OCI-LY3 (cell line): Measurements from ENCODE around the gene DLG4.

Source experiments
- H2AFZ ChIP-seq: fragments of 200-600, 300-600 bp; shearing (Covaris generic); 2 replicates; pipeline ENCODE4 v1.6.0; 2014; ENCODE audit warnings: antibody characterized with exemption, low read depth, low read length
- H3K27ac ChIP-seq: fragments of 200-600, 300-600 bp; sonication (generic); 2 replicates; pipeline ENCODE4 v1.5.1; 2014; ENCODE audit warnings: mild to moderate bottlenecking, low read length, moderate library complexity, mixed read lengths
- H3K27me3 ChIP-seq: fragments of 200-600, 300-600 bp; sonication (generic); 2 replicates; pipeline ENCODE4 v1.6.1; 2014; ENCODE audit warnings: low read depth, low read length, mixed read lengths
- H3K36me3 ChIP-seq: fragments of 200-600, 300-600 bp; sonication (generic); replicated peaks from 2 replicates; pipeline ENCODE3; 2014; ENCODE audit warnings: low read depth, low read length, mixed read lengths
- H3K4me1 ChIP-seq: fragments of 300-600, 200-600 bp; sonication (generic); 2 replicates; pipeline ENCODE4 v1.6.1; 2014; ENCODE audit warnings: low read length, mixed read lengths
- H3K4me2 ChIP-seq: fragments of 200-600, 300-600 bp; sonication (generic); 2 replicates; pipeline ENCODE4 v1.6.1; 2014; ENCODE audit warnings: low read length, mixed read lengths
- H3K4me3 ChIP-seq: fragments of 300-600, 200-600 bp; sonication (generic); 2 replicates; pipeline ENCODE4 v1.5.1; 2014; ENCODE audit warnings: antibody characterized with exemption, mild to moderate bottlenecking, low read length, moderate library complexity
- H3K79me2 ChIP-seq: fragments of 300-600, 200-600 bp; shearing (Covaris generic); 2 replicates; pipeline ENCODE4 v1.6.1; 2014; ENCODE audit warnings: mild to moderate bottlenecking, low read length, mixed read lengths
- H3K9ac ChIP-seq: fragments of 300-600, 200-600 bp; shearing (Covaris generic); 2 replicates; pipeline ENCODE4 v1.6.0; 2014; ENCODE audit warnings: mild to moderate bottlenecking, low read length, moderate library complexity
- H3K9me3 ChIP-seq: fragments of 200-600, 300-600 bp; shearing (Covaris generic); 2 replicates; pipeline ENCODE4 v1.6.1; 2014; ENCODE audit warnings: low read length, mixed read lengths; ENCODE audit not compliant: insufficient read depth
- H4K20me1 ChIP-seq: fragments of 200-600, 300-600 bp; sonication (generic); 2 replicates; pipeline ENCODE4 v1.6.1; 2016; ENCODE audit warnings: low read length, mixed read lengths; ENCODE audit not compliant: insufficient read depth
- CTCF ChIP-seq: fragments of 200-600, 300-600 bp; sonication (generic); IDR thresholded peaks from 2 replicates; pipeline ENCODE4 v1.5.1; 2014; ENCODE audit warnings: antibody characterized with exemption, low read length, low read depth
- EZH2phosphoT487 ChIP-seq: fragments of 200-600 bp; shearing (Covaris generic); IDR thresholded peaks from 2 replicates; pipeline ENCODE4 v1.6.1; 2018; ENCODE audit warnings: antibody characterized with exemption, mixed run types, low read depth

DLG4 gene

GRCh38 chr17:7253082-7253481, 33.4 kb upstream of the DLG4 start:
- Histone ChIP-seq H3K4me2 (peak overlapping the region; percentile 98), H3K27ac (peak overlapping the region; percentile 94), H2AFZ (no peak overlapping the region), H4K20me1 (peaks cover 8% of the 10 kb centered on the region), H3K4me3 (peak overlapping the region; percentile 98), H3K79me2 (peaks cover 46% of the 10 kb centered on the region), H3K27me3 (no peaks in the 10 kb centered on the region), H3K36me3 (peaks cover 16% of the 10 kb centered on the region), H3K9me3 (no peaks in the 10 kb centered on the region), H3K9ac (peak overlapping the region; percentile 97), H3K4me1 (peaks cover 16% of the 10 kb centered on the region)
- no peak for TF ChIP-seq EZH2phosphoT487
- no peak for TF ChIP-seq CTCF

- no peaks in the 10 kb centered on the region for H3K9me3 ChIP-seq
- peaks cover 53% of the 10 kb centered on the region for H3K79me2 ChIP-seq
- TF ChIP-seq CTCF (peak; percentile 38), EZH2phosphoT487 (no peak)
- no peaks in the 10 kb centered on the region for H3K27me3 ChIP-seq
- peak within 1 kb of the TSS; percentile 75 for H2AFZ ChIP-seq
- peaks cover 8% of the 10 kb centered on the region for H4K20me1 ChIP-seq
- H3K4me1 ChIP-seq, result peaks cover 16% of the 10 kb centered on the region
- peak within 1 kb of the TSS; percentile 98 for H3K4me3 ChIP-seq
- H3K4me2 ChIP-seq, result peak within 1 kb of the TSS; percentile 98
- H3K9ac ChIP-seq, result peak within 1 kb of the TSS; percentile 98
- peak within 1 kb of the TSS; percentile 94 for H3K27ac ChIP-seq
- H3K36me3 ChIP-seq, result peaks cover 16% of the 10 kb centered on the region
Observed at GRCh38 chr17:7252176-7253043, 32.8 kb upstream of the DLG4 start, which contains the start of gene ELP5. ELP5 (plus strand) TSS chr17:7252215; CDS start chr17:7252551, 336 bp downstream.

GRCh38 chr17:7251661-7252175, 32.1 kb upstream of the DLG4 start, which contains the start of gene CTDNEP1:
CTDNEP1 (minus strand) TSS chr17:7251734; CDS start chr17:7251296, 438 bp downstream.
- Histone ChIP-seq H2AFZ (peak within 1 kb of the TSS; percentile 75), H3K9me3 (no peaks in the 10 kb centered on the region), H3K79me2 (peaks cover 59% of the 10 kb centered on the region), H3K4me1 (peaks cover 16% of the 10 kb centered on the region), H3K36me3 (peaks cover 16% of the 10 kb centered on the region), H3K27ac (peak within 1 kb of the TSS; percentile 94), H3K4me2 (peak within 1 kb of the TSS; percentile 98), H3K27me3 (no peaks in the 10 kb centered on the region), H4K20me1 (peaks cover 8% of the 10 kb centered on the region), H3K9ac (peak within 1 kb of the TSS; percentile 98), H3K4me3 (peak within 1 kb of the TSS; percentile 98)
- TF ChIP-seq EZH2phosphoT487 (no peak), CTCF (no peak)
